Cardiac septum (tissue), 1 donor: ENCODE measurements around the gene AMPD2. TPM values are rescaled to one million over a fixed set of nuclear protein-coding genes. Genes with fewer than 3 reads are reported as not detected.

Experiments used
- DNase-seq: peaks from one replicate; pipeline ENCODE4 v3.0.0-alpha.2; 2020; ENCODE audit warnings: low spot score
- intact Hi-C: fragments of 100-400 bp; cut with DNase I; formaldehyde crosslinking; loops from one replicate; pipeline ENCODE4 v1.14.0; 2022
- total RNA-seq: library from RNA; stranded (reverse); fragmentation: NEBNext Ultra II Directional; extraction: Animal tissue kit (Norgen Biotek cat#: 25700); gene quantifications from one replicate; pipeline ENCODE4 v1.2.1, GENCODE V29; 2021
- donor health status: DM: no; HTN: no; CAD: no.

Gene AMPD2
- total RNA-seq, 1 donor from 2014 or later = 16.7 TPM

- intact Hi-C loops = loop anchor here (5.0 kb wide), 2 partner anchors 47 to 342 kb away; partner anchors contain the start of genes AHCYL1 and GSTM1
- peak; percentile 92 for DNase-seq
Observed at GRCh38 chr1:109640285-109640865, 20.7 kb downstream of the AMPD2 start.

GRCh38 chr1:109641078-109641740 lies 21.6 kb downstream of the AMPD2 start:
- intact Hi-C loops = loop anchor here (5.0 kb wide), 2 partner anchors 46 to 341 kb away; partner anchors contain the start of genes AHCYL1 and GSTM1

GRCh38 chr1:109641861-109642260 lies 22.2 kb downstream of the AMPD2 start:
- no peak for DNase-seq
- intact Hi-C loops = loop anchor here (5.0 kb wide), 2 partner anchors 45 to 340 kb away; partner anchors contain the start of genes AHCYL1 and GSTM1

More at GRCh38 chr1:109641078-109641740, 21.6 kb downstream of the AMPD2 start:
- DNase-seq = no peak

- DNase-seq = no peak
- intact Hi-C loops = loop anchor here (1.0 to 5.0 kb wide), 3 partner anchors 45 to 340 kb away; partner anchors contain the start of genes AHCYL1 and GSTM1
Observed at GRCh38 chr1:109642626-109643025, 23.0 kb downstream of the AMPD2 start.

GRCh38 chr1:109643385-109644230 lies 24.0 kb downstream of the AMPD2 start:
- intact Hi-C loops = loop anchor here (1.0 to 5.0 kb wide), 3 partner anchors 44 to 339 kb away; partner anchors contain the start of genes AHCYL1 and GSTM1
- DNase-seq = peak; percentile 93

- no peak for DNase-seq
- intact Hi-C loops = loop anchor here (5.0 kb wide), 2 partner anchors 43 to 338 kb away; partner anchors contain the start of genes AHCYL1 and GSTM1
Observed at GRCh38 chr1:109644670-109645069, 25.0 kb downstream of the AMPD2 start.

GRCh38 chr1:109649491-109649914 lies 29.9 kb downstream of the AMPD2 start:
- no peak for DNase-seq
- intact Hi-C loops = no loop called here

GRCh38 chr1:109650609-109651008 lies 31.0 kb downstream of the AMPD2 start:
- no peak for DNase-seq
- intact Hi-C loops = no loop called here

- intact Hi-C loops = no loop called here
- no peak for DNase-seq
Observed at GRCh38 chr1:109652402-109652801, 32.8 kb downstream of the AMPD2 start.

GRCh38 chr1:109653306-109653705 lies 33.7 kb downstream of the AMPD2 start:
- no peak for DNase-seq
- intact Hi-C loops = no loop called here

GRCh38 chr1:109654519-109654918 lies 34.9 kb downstream of the AMPD2 start:
- no peak for DNase-seq
- intact Hi-C loops = no loop called here

- intact Hi-C loops = loop anchor here (5.0 kb wide), 1 partner anchor 116 kb away; no protein-coding TSS in a partner anchor
Observed at GRCh38 chr1:109655615-109656519, 36.2 kb downstream of the AMPD2 start, which contains the start of gene GSTM4. Gene GSTM4 (plus strand): TSS chr1:109656099. CDS start chr1:109656390, 291 bp downstream.

GRCh38 chr1:109657395-109657794 lies 37.8 kb downstream of the AMPD2 start:
- intact Hi-C loops = loop anchor here (5.0 kb wide), 1 partner anchor 115 kb away; no protein-coding TSS in a partner anchor
- DNase-seq = no peak

More at GRCh38 chr1:109655615-109656519, 36.2 kb downstream of the AMPD2 start, which contains the start of gene GSTM4:
- DNase-seq = peak; percentile 93

GRCh38 chr1:109657970-109658369 lies 38.3 kb downstream of the AMPD2 start:
- intact Hi-C loops = loop anchor here (5.0 kb wide), 1 partner anchor 114 kb away; no protein-coding TSS in a partner anchor

GRCh38 chr1:109658533-109659042 lies 39.0 kb downstream of the AMPD2 start:
- intact Hi-C loops = loop anchor here (5.0 kb wide), 1 partner anchor 114 kb away; no protein-coding TSS in a partner anchor
- DNase-seq = no peak

More at GRCh38 chr1:109657970-109658369, 38.3 kb downstream of the AMPD2 start:
- no peak for DNase-seq

GRCh38 chr1:109659145-109659544 lies 39.5 kb downstream of the AMPD2 start:
- DNase-seq = no peak
- intact Hi-C loops = loop anchor here (5.0 kb wide), 1 partner anchor 113 kb away; no protein-coding TSS in a partner anchor

GRCh38 chr1:109659997-109660690 lies 40.5 kb downstream of the AMPD2 start:
- intact Hi-C loops = loop anchor here (5.0 kb wide), 1 partner anchor 112 kb away; no protein-coding TSS in a partner anchor
- no peak for DNase-seq
